Cardiac fibroblast (primary cell): ENCODE data around the gene SIK3.
A peak's percentile ranks its signal among the peaks of the same experiment; 100 is the strongest.

Source experiments
- DNase-seq, 2 donors: peaks; one replicate each; pipeline versions ENCODE4 v3.0.0 to v3.0.0-alpha.2; 2010; ENCODE audit warnings: low read depth in 2 of 2
- H3K4me3 ChIP-seq, 2 donors: replicated peaks in 1 of 2; 1 replicate in 1 of 2; 2 replicates in 1 of 2; pipeline ENCODE4 v1.5.1; 2011; ENCODE audit warnings: low read depth in 2 of 2, low read length in 2 of 2, mild to moderate bottlenecking in 2 of 2, moderate library complexity in 1 of 2
- CTCF ChIP-seq: IDR thresholded peaks from one replicate; pipeline ENCODE4 v1.5.1; 2011; ENCODE audit warnings: low read depth, mild to moderate bottlenecking, low read length, inconsistent platforms

Gene SIK3

GRCh38 chr11:116984589-116984988 is 113.6 kb downstream of the SIK3 start:
- peak; percentile 89 to 94 for DNase-seq
- no peak overlapping the region for H3K4me3 ChIP-seq
- no peak for TF ChIP-seq CTCF

GRCh38 chr11:116984186-116984585 is 114.0 kb downstream of the SIK3 start:
- DNase-seq, result peak; percentile 52 to 66
- no peak for TF ChIP-seq CTCF
- H3K4me3 ChIP-seq, result no peak overlapping the region

DNA sequence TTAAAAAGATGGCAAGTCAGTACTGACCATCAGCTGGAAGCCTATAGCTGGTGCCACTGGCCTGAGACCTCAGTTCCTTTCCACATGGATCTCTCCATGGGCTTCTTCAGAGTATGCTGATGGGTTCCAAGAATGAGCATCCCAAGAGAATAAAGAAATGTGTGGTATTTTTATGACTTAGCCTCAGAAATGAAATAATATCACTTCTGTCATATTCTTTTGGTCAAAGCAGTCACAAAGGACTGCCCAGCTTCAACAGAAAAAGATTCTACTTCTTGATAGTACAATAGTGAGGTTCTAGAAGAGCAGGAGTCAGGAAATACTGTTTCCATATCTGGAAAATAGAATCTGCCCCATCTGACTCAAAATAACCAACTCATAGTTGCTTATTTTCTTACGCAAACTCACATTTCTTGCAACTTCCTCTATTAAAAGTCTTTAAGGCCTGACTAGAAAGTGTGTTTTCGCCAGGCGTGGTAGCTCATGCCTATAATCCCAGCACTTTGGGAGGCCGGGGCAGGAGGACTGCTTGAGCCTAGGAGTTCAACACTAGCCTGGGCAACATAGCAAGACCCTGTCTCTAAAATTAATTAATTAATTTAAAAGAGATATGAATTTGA is 116.9 kb downstream of the SIK3 start:
- no peak overlapping the region for H3K4me3 ChIP-seq
- peak; percentile 28 to 46 for DNase-seq
- no peak for TF ChIP-seq CTCF

- no peak overlapping the region for H3K4me3 ChIP-seq
- TF ChIP-seq CTCF, result no peak
- DNase-seq, result no peak
Measured at GRCh38 chr11:116980136-116980793, 118.0 kb downstream of the SIK3 start.

GRCh38 chr11:116976941-116977570 is 121.2 kb downstream of the SIK3 start:
- TF ChIP-seq CTCF, result no peak
- no peak overlapping the region for H3K4me3 ChIP-seq
- peak; percentile 18 to 57 for DNase-seq

- H3K4me3 ChIP-seq, result no peak overlapping the region
- no peak for TF ChIP-seq CTCF
- DNase-seq, result no peak
Measured at GRCh38 chr11:116975661-116976060, 122.6 kb downstream of the SIK3 start.
